Heart right ventricle (tissue), 16 donors: ENCODE measurements around the gene FOLR1. TPM values are rescaled to one million over a fixed set of nuclear protein-coding genes. Genes with fewer than 3 reads are reported as not detected.

Source experiments
- ATAC-seq, 8 donors: fragments of 200-7000 bp; cut with Tn5 transposase; one replicate each; pipeline ENCODE4 v1.9.1; 2020; ENCODE audit warnings: mild to moderate bottlenecking in 8 of 8, moderate library complexity in 8 of 8, moderate number of reproducible peaks in 1 of 8
- DNase-seq, 2 donors: peaks; one replicate each; pipeline ENCODE4 v3.0.0-alpha.2; 2020
- H3K27ac ChIP-seq, 10 donors: fragments of 200-600 bp; sonication (generic) in 2 of 10; one replicate each; pipeline versions ENCODE4 v1.5.0 to v1.8.0; 2020 to 2022; ENCODE audit warnings: mild to moderate bottlenecking in 3 of 10
- H3K27me3 ChIP-seq, 7 donors: fragments of 200-600 bp; one replicate each; pipeline ENCODE4 v1.8.0; 2021 to 2022; ENCODE audit warnings: mild to moderate bottlenecking in 2 of 7
- H3K36me3 ChIP-seq, 9 donors: fragments of 200-600 bp; sonication (generic) in 1 of 9; one replicate each; pipeline versions ENCODE4 v1.5.0 to v1.8.0; 2020 to 2022; ENCODE audit warnings: mild to moderate bottlenecking in 2 of 9
- H3K4me1 ChIP-seq, 9 donors: fragments of 200-600 bp; sonication (generic) in 1 of 9; one replicate each; pipeline versions ENCODE4 v1.5.0 to v1.8.0; 2020 to 2022; ENCODE audit warnings: mild to moderate bottlenecking in 4 of 9
- H3K4me3 ChIP-seq, 10 donors: fragments of 200-600 bp; sonication (generic) in 2 of 10; one replicate each; pipeline versions ENCODE4 v1.5.0 to v1.8.0; 2020 to 2022; ENCODE audit warnings: mild to moderate bottlenecking in 7 of 10, moderate library complexity in 2 of 10
- H3K9me3 ChIP-seq, 11 donors: fragments of 200-600 bp in 10 of 11; sonication (generic) in 2 of 11; one replicate each; pipeline versions ENCODE4 v1.5.0 to v1.8.0; 2013 to 2022; ENCODE audit warnings: mild to moderate bottlenecking in 2 of 11, control low read depth in 1 of 11, moderate library complexity in 1 of 11
- CTCF ChIP-seq, 9 donors: fragments of 200-600 bp; sonication (generic) in 2 of 9; IDR thresholded peaks; one replicate each; pipeline versions ENCODE4 v1.5.0 to v1.8.0; 2021 to 2022; ENCODE audit warnings: antibody characterized with exemption in 9 of 9, mild to moderate bottlenecking in 5 of 9, moderate library complexity in 1 of 9
- WGBS, 2 donors: extraction: QIAGEN DNeasy Blood & Tissue Kit; methylation state at CpG; one replicate each; pipeline ENCODE4 v1.1.7; 2013; ENCODE audit warnings: inconsistent platforms in 1 of 2; 5-methylcytosine and 5-hydroxymethylcytosine counted together
- intact Hi-C, 10 donors: fragments of 100-400 bp; cut with DNase I; formaldehyde crosslinking; loops; one replicate each; pipeline versions ENCODE4 v1.11.1 to v1.14.2; 2022
- polyA plus RNA-seq, 2 donors: library from polyadenylated mRNA; stranded (reverse); fragments of 200-250 nt; gene quantifications; one replicate each; pipeline ENCODE4 v1.2.3, GENCODE V29; 2013
- total RNA-seq, 10 donors: library from RNA; stranded (reverse); fragmentation: NEBNext Ultra II Directional in 3 of 10; extraction: Animal tissue kit (Norgen Biotek cat#: 25700) in 3 of 10; gene quantifications; one replicate each; pipeline versions ENCODE4 v1.2.1 to v1.2.4, GENCODE V29; 2021 to 2023
- donor health status: Arrhythmogenic right ventricular cardiomyopathy.
- donor health status: ischemic (EF 13 %, LVEDD 7.1; RV severe dilation, severe dysfunction).
- donor health status: healthy with polysubstance abuse.
- donor health status: DM: no; HTN: yes; CAD: no.
- donor health status: DM: no; HTN: no; CAD: no.
- donor health status: ischemic (EF 25% LVEDD 6.9; RV normal size, moderate dysfunction).
- donor health status: ischemic (EF 25% LVEDD 5.7; RV mildly dilated, moderate dysfunction).
- donor health status: healthy.
- donor health status: DM: yes; HTN: yes; CAD: no.
- donor health status: Ischemic cardiomyopathy.
- donor health status: ischemic (EF 35%, LVEDD 5.7; RV mildly dilated, moderate dysfunction).
- donor health status: nonischemic (EF 11% LVEDD 7.7; RV severe dilation, severe dysfunction).
- donor health status: DM: yes; HTN: yes; CAD: no.
- donor health status: PGD.
- donor health status: ischemic (EF 29% LVEDD 5.4; RV normal size, mild dysfunction).
- donor health status: nonischemic (EF 23%, LVEDD 6.1; RV moderate dilation, normal function).

Gene FOLR1
- total and polyA plus RNA-seq, 12 donors = 0.16 to 1.4 (median 0.42) TPM; not detected in 3

GRCh38 chr11:72227316-72228228, 35.6 kb downstream of the FOLR1 start:
- no peak for ATAC-seq
- DNase-seq = no peak
- H3K9me3 ChIP-seq = no peaks in the 10 kb centered on the region
- intact Hi-C loops = loop anchor here in 4 of 10 donors (5.0 to 10.0 kb wide), 3 partner anchors 115 to 213 kb away; partner anchors contain the start of gene ANAPC15 (in 1 of the 4)
- peaks cover 5 to 51% (median 26%) of the 10 kb centered on the region in 9 donors for H3K4me1 ChIP-seq
- 80 to 86% methylated on average over 14 of the region's 14 CpGs for WGBS, 2 donors
- H3K27ac ChIP-seq = no peak overlapping the region
- H3K36me3 ChIP-seq = peaks cover 0 to 61% (median 37%) of the 10 kb centered on the region in 9 donors
- no peaks in the 10 kb centered on the region for H3K27me3 ChIP-seq
- H3K4me3 ChIP-seq = no peak overlapping the region
- no peak for TF ChIP-seq CTCF (IDR thresholded peaks at IDR 0.05)

GRCh38 chr11:72228229-72228843, 36.4 kb downstream of the FOLR1 start:
- peaks cover 0 to 68% (median 44%) of the 10 kb centered on the region in 9 donors for H3K36me3 ChIP-seq
- ATAC-seq = no peak

GRCh38 chr11:72228844-72229231, 36.9 kb downstream of the FOLR1 start:
- DNase-seq = no peak
- H3K4me1 ChIP-seq = peaks cover 5 to 48% (median 26%) of the 10 kb centered on the region in 9 donors
- peaks cover 0 to 73% (median 47%) of the 10 kb centered on the region in 9 donors for H3K36me3 ChIP-seq
- H3K27ac ChIP-seq = no peak overlapping the region
- WGBS, 2 donors = 93% methylated on average over 7 of the region's 7 CpGs
- H3K4me3 ChIP-seq = no peak overlapping the region
- no peak for ATAC-seq
- H3K9me3 ChIP-seq = no peaks in the 10 kb centered on the region
- no peak for TF ChIP-seq CTCF (IDR thresholded peaks at IDR 0.05)
- H3K27me3 ChIP-seq = no peaks in the 10 kb centered on the region
- intact Hi-C loops = loop anchor here in 4 of 10 donors (5.0 to 10.0 kb wide), 3 partner anchors 117 to 214 kb away; partner anchors contain the start of gene ANAPC15 (in 1 of the 4)

More at GRCh38 chr11:72228229-72228843, 36.4 kb downstream of the FOLR1 start:
- H3K27me3 ChIP-seq = no peaks in the 10 kb centered on the region
- TF ChIP-seq CTCF (IDR thresholded peaks at IDR 0.05) = peak in 3 of 9 donors; percentile 11 to 30 (median 18)
- 79 to 82% methylated on average over 16 of the region's 16 CpGs for WGBS, 2 donors
- intact Hi-C loops = loop anchor here in 4 of 10 donors (5.0 to 10.0 kb wide), 3 partner anchors 116 to 214 kb away; partner anchors contain the start of gene ANAPC15 (in 1 of the 4)
- H3K4me1 ChIP-seq = peaks cover 5 to 48% (median 26%) of the 10 kb centered on the region in 9 donors
- peak in 1 of 2 donors; percentile 5 for DNase-seq
- H3K27ac ChIP-seq = no peak overlapping the region
- H3K9me3 ChIP-seq = no peaks in the 10 kb centered on the region
- no peak overlapping the region for H3K4me3 ChIP-seq

GRCh38 chr11:72229336-72229924, 37.5 kb downstream of the FOLR1 start:
- no peak for TF ChIP-seq CTCF (IDR thresholded peaks at IDR 0.05)
- Histone ChIP-seq H3K27me3 (no peaks in the 10 kb centered on the region), H3K36me3 (peaks cover 0 to 79% (median 50%) of the 10 kb centered on the region in 9 donors), H3K4me1 (peaks cover 5 to 48% (median 26%) of the 10 kb centered on the region in 9 donors), H3K4me3 (no peak overlapping the region), H3K27ac (no peak overlapping the region), H3K9me3 (no peaks in the 10 kb centered on the region)
- 95 to 97% methylated on average over 8 of the region's 8 CpGs for WGBS, 2 donors
- ATAC-seq (no peak), DNase-seq (no peak)
- intact Hi-C loops = loop anchor here in 4 of 10 donors (5.0 to 10.0 kb wide), 3 partner anchors 117 to 215 kb away; partner anchors contain the start of gene ANAPC15 (in 1 of the 4)
